ENCODE data around the gene ITFG1.
"Not testable (repeated sequence)": the region's sequence is repeated elsewhere in the genome, so short reads cannot be mapped to it uniquely, and the experiment has no call there.

Gene ITFG1

GRCh38 chr16:47413041-47413440, 47.8 kb downstream of the ITFG1 start:
- DNase-seq (ENCODE audit: low read depth): no peak

GRCh38 chr16:47408491-47408890, 52.4 kb downstream of the ITFG1 start:
- DNase-seq (ENCODE audit: low read depth): no peak

DNA sequence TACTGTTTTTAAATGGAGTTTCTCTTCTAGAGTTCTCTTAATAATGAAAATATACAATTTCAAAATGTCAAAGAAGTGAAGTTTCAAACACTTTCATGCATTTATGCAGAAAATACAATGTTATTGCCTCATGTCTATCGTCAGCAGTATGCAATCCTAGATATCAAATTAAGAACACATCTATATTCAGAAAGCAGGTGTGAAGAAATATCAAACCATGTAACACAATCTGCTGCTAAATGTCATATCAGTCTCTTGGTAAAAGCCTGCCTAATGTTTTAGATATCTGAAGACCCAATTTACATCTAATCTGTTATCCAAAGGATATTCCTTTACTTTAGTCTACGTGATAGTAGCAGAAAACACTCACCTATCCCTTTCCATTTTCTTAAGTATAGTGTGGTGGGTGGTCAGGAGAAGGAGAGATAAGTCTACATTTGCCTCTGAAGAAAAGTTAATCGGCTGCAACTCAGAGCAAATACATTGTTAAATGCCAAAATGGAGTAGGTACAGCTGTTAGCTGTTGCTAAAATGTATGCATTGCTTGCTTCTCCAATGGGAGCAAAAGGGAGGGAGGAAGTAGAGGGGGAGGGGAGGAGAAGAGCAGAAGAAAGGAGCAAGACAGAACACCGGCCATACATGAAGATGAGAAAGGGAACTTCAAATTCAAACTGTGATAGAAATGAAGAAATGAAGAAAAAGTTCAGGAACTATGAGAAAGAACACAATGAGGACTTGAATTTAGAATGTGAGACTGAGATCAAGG, 64.9 kb downstream of the ITFG1 start:
- DNase-seq (ENCODE audit: low read depth): no peak

- no peak for DNase-seq (ENCODE audit: low read depth)
Measured at GRCh38 chr16:47392081-47392480, 68.8 kb downstream of the ITFG1 start.

DNA sequence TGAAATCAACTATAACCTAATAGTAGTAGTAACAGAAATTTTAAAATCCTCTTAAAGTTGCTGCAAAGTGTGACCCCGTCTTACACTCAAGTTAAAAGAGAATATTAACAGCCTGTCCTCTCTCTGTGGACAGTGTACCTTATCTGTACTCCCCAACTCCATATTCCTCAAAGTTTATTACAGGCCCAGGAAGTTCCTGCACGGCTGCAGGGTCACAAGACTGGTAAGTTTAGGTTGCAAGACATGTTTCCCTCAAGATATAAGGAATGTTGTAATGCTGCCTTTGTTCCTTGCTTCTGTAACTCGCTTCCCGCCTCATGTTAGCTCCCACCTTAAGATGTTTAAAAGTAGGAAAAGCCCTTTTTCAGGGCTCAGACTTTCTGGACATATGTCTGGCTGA, 72.2 kb downstream of the ITFG1 start:
- DNase-seq (ENCODE audit: low read depth): no peak

DNA sequence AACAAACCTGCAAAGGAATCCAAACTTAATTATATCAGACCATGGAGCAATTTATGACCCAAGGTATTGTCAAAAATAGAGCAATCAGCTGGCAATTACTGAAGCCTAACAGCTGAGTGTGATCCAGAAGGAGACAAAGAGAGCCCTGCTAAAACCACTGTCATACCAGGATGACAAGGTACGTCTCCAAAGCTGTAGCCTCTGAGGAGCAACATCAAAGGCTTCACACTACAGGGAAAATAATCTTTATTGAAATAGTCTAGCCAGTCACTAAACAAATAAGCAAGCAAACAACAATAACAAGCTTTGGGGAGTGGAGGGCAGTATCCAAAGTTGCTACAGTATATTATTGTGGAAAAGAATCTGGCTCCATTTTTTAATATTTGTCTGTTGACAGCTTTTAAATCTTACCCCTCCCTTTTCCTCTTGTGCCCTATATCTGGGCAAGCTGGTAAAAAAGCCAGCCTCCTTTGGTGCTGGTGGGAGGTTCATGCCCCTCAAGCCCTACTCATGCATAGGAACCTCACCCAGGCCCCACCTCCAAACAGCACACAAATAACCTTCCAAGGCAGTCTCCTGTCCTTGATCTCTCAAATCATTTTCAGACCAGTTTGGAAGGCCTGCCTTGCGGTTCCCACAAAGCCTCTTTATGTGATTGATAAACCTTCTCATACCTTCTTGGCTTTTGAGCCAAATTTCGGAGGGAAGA, 73.7 kb downstream of the ITFG1 start:
- DNase-seq (ENCODE audit: low read depth): no peak

- no peak for DNase-seq (ENCODE audit: low read depth)
Measured at GRCh38 chr16:47386201-47386718, 74.6 kb downstream of the ITFG1 start.

GRCh38 chr16:47382362-47382761, 78.5 kb downstream of the ITFG1 start:
- DNase-seq (ENCODE audit: low read depth): no peak

- no peak for DNase-seq (ENCODE audit: low read depth)
Measured at GRCh38 chr16:47377154-47377553, 83.7 kb downstream of the ITFG1 start.

GRCh38 chr16:47375423-47375822, 85.4 kb downstream of the ITFG1 start:
- no peak for DNase-seq (ENCODE audit: low read depth)

- no peak for DNase-seq (ENCODE audit: low read depth)
Measured at GRCh38 chr16:47374629-47375028, 86.2 kb downstream of the ITFG1 start.

DNA sequence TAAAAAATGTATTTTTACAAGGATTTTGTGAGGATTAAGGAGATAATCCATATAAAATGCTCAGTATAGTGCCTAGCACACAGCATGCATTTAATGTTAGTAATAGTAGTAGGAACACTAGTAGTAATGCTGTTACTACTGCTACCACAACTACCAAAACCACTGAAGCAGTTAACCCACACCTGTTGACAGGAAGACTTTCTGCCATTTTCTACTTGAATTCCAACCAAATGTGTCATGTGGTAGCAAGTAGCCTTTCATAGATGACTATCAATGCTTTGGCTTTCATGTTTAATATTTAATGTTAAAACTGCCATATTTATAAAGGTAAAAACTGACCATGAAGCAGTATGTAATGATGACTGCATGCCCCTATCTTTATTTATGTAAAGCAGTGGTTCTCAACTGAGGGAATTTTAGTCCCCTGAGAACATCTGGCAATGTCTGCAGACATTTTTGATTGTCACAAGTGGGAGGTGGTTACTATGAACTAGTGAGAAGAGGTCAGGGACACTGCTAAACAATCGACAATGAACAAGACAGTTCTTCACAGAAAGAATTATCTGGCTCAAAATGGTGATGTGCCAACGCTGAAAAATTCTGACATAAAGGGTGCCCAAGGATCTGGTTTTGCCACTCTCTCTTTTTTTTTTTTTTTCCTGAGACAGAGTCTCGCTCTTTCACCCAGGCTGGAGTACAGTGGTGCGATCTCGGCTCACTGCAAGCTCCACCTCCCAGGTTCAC, 89.4 kb downstream of the ITFG1 start:
- DNase-seq (ENCODE audit: low read depth): no peak

DNA sequence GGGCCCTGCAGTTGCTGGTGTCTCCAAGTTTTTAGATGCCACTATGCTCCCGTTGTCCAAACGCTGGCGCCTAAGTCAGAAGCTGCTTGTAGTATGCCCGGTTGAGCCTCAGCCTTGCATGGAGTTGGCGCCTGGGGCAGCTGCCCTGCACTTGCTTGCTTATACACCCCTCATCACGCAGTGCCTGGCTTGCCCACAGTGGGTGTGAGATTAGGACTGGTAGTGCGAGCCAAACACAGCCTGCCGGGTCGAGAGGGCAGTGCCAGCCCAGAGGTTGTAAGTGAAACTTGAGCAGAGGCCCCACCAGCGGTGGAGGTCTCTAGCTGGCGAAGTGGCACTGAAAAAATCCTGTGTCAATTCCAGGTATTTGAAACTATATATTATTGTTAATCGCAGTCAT, 90.3 kb downstream of the ITFG1 start:
- DNase-seq (ENCODE audit: low read depth): no peak

DNA sequence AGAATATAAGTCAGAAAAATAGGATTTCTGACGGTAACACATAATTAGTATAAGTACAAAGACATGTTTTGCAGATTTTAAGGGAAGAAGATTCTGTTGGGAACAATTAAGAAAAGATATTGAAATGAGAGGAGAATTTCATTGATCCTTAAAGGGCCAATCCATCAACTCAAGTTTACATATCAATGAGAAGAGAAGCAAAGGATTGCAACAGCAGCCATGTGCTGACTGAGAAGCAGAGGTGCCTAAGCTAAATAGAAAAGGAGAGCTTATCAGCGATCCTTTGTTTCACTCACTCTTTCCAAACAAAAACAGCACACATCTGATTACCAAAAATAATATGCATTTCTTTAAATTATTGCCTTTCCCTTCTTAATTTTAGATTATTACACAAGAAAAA, 94.6 kb downstream of the ITFG1 start:
- DNase-seq (ENCODE audit: low read depth): no peak

GRCh38 chr16:47363761-47364160, 97.1 kb downstream of the ITFG1 start:
- no peak for DNase-seq (ENCODE audit: low read depth)

GRCh38 chr16:47359478-47359877, 101.4 kb downstream of the ITFG1 start:
- no peak for DNase-seq (ENCODE audit: low read depth)

DNA sequence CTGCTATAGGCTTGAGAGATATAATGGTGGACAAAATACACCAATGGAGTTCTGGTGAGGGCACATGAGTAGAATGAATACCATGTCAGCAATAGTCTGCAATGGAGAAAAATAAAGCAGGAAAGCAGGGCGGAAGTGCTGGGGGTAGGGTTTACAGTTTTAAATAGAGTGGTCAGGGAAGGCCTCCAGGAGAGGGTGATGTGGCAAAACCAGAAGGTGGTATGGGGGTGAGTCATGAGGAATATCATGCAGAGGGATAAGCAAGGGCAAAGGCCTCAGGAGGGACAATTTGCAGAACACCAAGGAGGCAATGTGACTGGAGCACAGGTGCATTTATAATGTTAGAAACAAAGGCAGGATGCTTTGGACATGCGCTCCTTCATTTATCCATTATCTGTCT, 102.0 kb downstream of the ITFG1 start:
- DNase-seq (ENCODE audit: low read depth): no peak

DNA sequence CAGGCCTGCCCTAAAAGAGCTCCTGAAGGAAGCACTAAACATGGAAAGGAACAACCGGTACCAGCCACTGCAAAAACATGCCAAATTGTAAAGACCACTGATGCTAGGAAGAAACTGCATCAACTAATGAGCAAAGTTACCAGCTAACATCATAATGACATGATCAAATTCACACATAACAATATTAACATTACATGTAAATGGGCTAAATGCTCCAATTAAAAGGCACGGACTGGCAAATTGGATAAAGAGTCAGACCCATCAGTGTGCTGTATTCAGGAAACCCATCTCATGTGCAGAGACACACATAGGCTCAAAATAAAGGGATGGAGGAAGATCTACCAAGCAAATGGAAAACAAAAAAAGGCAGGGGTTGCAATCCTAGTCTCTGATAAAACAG, 111.8 kb downstream of the ITFG1 start:
- not testable (repeated sequence) for DNase-seq (ENCODE audit: low read depth)

DNA sequence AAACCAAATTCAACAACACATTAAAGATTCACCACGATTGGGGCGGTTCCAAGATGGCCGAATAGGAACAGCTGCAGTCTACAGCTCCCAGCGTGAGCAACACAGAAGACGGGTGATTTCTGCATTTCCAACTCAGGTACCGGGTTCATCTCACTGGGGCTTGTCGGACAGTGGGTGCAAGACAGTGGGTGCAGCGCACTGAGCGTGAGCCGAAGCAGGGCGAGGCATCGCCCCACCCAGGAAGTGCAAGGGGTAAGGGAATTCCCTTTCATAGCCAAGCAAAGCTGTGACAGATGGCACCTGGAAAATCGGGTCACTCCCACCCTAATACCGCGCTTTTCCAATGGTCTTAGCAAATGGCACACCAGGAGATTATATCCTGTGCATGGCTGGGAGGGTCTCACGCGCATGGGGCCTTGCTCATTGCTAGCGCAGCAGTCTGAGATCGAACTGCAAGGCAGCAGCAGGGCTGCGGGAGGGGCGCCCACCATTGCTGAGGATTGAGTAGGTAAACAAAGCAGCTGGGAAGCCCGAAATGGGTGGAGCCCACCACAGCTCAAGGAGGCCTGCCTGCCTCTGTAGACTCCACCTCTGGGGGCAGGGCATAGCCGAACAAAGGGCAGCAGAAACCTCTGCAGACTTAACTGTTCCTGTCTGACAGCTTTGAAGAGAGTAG, 113.7 kb downstream of the ITFG1 start:
- DNase-seq (ENCODE audit: low read depth): not testable (repeated sequence)

DNA sequence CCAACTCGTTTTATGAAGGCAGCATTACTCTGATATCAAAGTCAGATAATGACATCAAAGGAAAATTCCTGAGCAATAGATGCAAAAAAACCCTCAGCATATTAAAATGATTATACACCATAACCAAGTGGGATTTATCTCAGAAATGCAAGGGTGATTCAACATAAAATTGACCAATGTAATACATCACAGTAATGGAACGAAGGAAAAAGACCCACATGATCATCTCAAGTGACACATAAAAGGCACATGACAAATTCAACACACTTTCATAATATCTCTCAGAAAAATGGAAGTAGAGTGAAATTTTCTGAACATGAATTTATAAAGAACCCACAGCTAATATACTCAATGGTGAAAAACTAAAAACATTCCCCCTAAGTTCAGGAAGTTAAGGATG, 118.8 kb downstream of the ITFG1 start:
- DNase-seq (ENCODE audit: low read depth): no peak

GRCh38 chr16:47330562-47330961, 130.3 kb downstream of the ITFG1 start:
- not testable (repeated sequence) for DNase-seq (ENCODE audit: low read depth)

DNA sequence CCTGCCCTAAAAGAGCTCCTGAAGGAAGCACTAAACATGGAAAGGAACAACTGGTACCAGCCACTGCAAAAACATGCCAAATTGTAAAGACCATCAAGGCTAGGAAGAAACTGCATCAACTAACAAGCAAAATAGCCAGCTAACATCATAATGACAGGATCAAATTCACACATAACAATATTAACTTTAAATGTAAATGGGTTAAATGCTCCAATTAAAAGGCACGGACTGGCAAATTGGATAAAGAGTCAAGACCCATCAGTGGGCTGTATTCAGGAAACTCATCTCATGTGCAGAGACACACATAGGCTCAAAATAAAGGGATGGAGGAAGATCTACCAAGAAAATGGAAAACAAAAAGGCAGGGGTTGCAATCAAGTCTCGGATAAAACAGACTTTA, 136.6 kb downstream of the ITFG1 start:
- DNase-seq (ENCODE audit: low read depth): not testable (repeated sequence)
